ENCODE results near the gene CDC42.

- TF ChIP-seq REST (IDR thresholded peaks at IDR 0.05; ENCODE audit: low read depth) = no peak
- no peak for TF ChIP-seq RAD21 (IDR thresholded peaks at IDR 0.05; ENCODE audit: low read depth)
- TF ChIP-seq, protein P1, sequence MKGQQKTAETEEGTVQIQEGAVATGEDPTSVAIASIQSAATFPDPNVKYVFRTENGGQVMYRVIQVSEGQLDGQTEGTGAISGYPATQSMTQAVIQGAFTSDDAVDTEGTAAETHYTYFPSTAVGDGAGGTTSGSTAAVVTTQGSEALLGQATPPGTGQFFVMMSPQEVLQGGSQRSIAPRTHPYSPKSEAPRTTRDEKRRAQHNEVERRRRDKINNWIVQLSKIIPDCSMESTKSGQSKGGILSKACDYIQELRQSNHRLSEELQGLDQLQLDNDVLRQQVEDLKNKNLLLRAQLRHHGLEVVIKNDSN (IDR thresholded peaks at IDR 0.05) = no peak
- no peak for TF ChIP-seq CEBPB (IDR thresholded peaks at IDR 0.05)
- no peak for TF ChIP-seq NFIC (IDR thresholded peaks at IDR 0.05)
- TF ChIP-seq, protein P2, sequence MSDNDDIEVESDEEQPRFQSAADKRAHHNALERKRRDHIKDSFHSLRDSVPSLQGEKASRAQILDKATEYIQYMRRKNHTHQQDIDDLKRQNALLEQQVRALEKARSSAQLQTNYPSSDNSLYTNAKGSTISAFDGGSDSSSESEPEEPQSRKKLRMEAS (IDR thresholded peaks at IDR 0.05) = no peak
- TF ChIP-seq YY1 (IDR thresholded peaks at IDR 0.05; ENCODE audit: low read depth) = no peak
- TF ChIP-seq EP300 (IDR thresholded peaks at IDR 0.05; ENCODE audit: borderline replicate concordance) = no peak
- no peak for TF ChIP-seq CREB1 (IDR thresholded peaks at IDR 0.05; ENCODE audit: low read depth)
- TF ChIP-seq TAF1 (IDR thresholded peaks at IDR 0.05; ENCODE audit: low read depth) = no peak
- TF ChIP-seq FOXM1 (IDR thresholded peaks at IDR 0.05; ENCODE audit: borderline replicate concordance, low read depth) = no peak
- no peak for TF ChIP-seq TCF12 (IDR thresholded peaks at IDR 0.05; ENCODE audit: low read depth)
- no peak for TF ChIP-seq TEAD4 (IDR thresholded peaks at IDR 0.05)
Measured at GRCh38 chr1:22088331-22088730, 35.8 kb downstream of the CDC42 start.

Data from Ishikawa (cell line).